Hypothalamus (tissue), 51 donors: ENCODE results near the gene SOX10.
"Not testable (repeated sequence)": the region's sequence is repeated elsewhere in the genome, so short reads cannot be mapped to it uniquely, and the experiment has no call there.

Experiments used
- DNase-seq, 51 donors: peaks; one replicate each; lab custom pipeline; 2025; lab: John Stamatoyannopoulos, UW

Gene SOX10

DNA sequence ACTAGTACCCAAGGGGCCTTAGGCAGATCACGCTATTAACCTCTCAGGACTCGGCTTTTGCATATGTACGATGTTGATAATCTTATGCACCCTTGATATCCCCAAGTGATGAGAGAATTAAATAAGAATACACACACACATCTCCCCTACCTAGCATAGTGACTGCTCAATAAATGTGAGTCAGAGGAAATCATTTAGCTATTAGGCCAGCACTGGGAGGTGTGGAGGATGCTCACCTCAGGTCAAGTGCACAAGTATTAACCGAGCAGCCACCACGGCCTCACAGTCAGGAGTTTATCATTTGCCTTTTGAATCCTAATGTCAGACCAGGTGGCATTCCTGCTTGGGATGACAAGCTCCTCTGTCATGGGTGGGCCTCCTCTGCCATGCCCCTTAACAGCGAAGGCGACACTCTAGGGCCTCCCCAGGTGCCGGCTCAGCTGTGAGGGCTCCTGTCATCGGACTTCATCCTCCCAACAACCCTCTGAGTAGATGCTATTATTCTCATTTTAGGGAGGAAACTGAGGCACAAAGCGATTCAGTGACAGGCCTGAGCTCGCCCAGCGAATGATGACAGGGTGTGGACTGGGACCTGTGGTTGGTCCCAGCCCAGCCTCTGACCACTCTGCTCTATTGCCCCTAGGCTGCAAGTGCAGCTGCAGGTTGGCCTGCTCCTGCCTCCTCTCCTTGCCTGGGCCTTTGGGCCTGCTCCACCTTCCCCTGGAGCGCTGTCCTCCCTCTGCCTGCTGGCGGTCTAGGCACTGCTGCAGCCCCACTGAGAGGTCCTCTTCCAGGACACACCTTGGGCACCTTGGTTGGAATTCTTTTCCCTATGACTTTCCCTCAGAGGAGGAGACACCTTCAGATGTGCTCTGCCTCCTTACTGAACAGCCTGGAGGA lies 5.0 kb upstream of the SOX10 start:
- no peak for DNase-seq

DNA sequence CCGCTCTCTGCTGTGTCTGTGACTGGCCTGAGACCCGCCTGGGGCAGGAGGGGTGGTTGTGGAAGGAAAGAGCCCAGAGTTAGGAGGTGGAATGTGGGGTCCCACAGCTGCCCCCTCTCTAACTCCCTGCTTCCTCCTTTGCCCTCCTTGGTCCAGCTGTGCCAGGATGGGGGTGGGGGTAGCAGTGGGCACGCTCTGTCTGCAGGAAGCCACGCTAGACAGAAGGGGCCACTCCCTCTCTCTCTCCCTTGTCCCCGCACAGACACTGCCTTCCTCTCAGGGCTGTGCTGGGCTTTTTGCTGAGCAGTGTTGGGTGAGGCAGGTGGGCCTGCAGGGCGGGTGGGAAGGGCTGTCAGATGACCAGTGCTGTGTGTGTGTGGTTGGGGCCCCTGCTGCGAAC lies 2.0 kb upstream of the SOX10 start:
- DNase-seq, result peak in 2 of 51 donors; percentile 50 to 80

DNA sequence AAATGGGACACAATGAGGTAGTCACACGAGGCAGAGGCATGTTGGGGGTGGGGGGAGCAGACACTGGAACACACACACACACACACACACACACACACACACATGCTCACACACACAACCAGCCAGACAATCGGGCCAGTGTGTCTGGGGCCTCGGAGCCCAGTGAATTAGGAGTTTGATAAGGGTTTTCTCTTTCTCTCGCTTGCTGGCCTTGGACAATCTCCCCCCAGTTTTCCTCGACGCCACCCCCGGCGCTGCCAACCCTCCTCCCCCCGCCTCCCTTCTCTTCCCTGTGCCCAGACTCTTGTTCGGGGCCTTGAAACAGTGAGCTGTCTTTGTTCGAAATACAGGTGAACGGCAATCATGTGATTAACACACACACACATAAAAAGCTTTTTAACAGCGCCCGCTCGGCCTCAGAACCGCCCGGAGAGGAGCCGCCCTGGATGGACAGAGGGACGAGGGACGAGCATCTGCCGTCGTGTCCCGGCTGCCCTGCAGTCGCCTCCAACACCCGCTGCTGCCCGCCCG lies 1.5 kb upstream of the SOX10 start:
- peak in 45 of 51 donors; percentile 16 to 94 (median 70) for DNase-seq

DNA sequence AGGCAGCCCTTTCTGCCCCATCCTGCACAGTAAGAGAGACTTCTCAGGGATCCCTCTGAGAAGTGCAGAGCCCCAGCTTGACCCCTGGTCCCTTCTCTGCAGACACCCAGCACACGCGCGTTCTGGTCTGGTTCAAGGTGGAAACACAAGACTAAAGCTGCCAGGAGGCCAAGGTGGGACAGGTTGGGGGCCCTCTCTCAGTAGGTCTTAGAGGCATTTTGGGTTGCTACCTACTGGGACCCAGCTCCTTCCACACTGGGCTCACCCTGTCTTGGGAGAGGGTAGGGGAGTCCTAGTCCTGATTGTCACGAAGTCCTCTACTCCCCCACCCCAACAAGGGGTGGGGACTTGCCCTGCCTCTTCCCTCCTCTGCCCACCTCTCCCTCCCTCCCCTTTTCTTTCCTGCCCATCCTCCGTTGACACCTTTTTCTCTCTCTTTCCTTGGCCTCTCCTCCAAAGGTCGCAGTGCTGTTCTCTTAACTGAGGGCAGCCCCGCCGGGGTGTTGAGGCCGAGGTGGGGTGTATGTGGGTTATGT lies 763 bp upstream of the SOX10 start:
- peak in 2 of 51 donors; percentile 47 to 49 for DNase-seq

DNA sequence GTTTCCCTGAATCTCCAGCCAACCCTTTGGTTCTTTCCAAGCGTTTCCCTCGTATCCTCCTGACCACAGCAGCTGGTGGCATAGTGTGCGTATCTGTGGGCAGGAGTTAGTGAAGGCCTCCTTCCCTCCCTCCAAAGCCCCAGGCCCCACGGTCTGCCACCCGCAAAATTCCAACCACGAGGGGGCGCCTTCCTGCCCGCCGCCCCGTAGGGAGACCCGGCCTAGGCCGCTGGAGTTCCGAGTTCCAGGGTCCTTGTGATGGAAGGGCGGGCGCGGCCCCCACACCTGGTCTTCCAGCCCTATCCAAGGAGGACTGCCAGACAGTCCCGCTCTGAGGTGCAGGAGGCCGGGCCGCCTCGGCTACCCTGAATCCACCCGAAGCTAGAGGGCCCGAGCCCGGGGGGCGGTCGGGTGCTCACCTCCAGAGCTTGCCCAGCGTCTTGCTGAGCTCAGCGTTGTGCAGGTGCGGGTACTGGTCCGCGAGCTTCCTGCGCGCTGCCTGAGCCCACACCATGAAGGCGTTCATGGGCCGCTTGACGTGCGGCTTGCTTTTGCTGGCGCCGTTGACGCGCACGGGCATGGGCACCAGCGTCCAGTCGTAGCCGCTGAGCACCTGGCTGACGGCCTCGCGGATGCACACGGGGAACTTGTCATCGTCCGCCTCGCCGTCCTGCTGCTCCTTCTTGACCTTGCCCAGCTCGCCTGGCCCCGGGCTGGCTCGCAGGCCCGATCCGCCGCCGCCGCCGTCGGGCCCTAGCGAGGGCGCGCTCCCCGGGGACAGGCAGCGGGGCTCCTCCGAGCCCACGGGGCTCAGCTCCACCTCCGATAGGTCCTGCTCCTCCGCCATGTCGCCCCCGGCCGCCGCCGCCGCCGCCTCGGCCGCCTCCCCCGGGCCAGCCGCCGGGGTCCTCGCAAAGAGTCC lies 1.2 kb downstream of the SOX10 start:
- DNase-seq, result peak in 11 of 51 donors; percentile 22 to 61 (median 32)

DNA sequence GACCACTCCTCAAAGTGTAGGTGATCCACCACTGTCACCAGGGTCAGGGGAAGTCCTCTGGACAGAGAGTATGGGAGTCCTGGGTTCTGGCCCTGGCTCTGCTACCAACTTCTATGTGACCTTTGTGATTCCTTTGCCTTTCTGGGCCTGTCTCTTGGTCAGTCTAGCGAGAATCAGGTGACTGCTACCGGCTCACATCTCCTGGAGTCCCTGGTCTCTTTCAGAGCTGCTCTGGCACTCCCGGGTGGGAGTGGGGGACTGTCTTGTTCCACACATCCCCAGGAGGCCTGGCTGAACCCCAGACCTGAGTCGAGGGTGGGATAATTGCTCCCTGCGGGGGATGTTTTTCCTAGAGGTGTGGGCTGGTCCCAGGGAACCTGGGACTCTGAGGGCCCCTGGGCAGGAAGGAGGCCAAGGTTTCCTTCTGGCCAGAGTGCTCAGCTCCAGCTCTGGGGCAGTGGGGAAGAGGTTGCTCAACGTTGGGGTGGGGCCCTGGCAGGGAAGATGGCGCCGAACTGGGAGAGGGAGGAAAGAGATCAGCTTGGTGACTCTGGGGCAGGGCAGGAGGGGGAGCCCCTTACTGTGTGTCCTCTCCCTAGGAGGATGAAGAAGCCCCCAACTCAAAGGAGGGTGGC lies 2.1 kb downstream of the SOX10 start:
- DNase-seq, result no peak

DNA sequence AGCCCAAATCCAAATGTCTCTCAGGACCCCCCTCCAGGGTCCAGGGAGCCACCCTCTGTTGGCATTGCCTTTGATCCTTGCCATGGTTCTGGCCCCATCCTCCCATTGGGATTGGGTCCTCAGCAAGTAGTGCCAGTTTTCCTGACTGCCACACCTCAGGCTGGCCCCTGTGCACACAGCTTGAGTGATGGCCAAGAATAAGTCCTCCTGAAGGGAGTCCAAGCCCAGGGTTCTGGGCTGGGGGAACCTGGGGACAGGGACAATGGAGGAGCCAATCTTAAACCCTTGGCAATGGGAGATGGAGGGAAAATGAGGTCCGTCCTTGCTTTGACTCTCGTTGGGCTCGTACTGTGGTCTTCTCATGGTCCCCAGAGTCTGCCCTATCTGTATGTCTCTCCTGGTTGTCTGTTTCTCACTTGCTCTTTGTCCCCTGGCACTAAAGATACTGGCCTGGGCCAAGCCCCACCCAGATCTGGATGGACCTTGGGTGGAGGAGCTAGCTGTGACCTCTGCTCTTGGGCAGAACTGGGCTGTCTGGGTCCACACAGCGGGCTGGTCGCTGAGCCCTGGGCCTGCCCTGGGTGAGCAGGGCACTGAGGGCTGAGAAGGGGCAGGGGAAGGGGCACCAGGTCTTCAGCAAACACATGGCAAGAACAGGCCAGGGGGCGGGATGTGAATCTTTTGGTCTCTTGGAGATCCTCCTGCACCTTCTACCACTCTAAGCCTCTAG lies 2.9 kb downstream of the SOX10 start:
- DNase-seq, result no peak

DNA sequence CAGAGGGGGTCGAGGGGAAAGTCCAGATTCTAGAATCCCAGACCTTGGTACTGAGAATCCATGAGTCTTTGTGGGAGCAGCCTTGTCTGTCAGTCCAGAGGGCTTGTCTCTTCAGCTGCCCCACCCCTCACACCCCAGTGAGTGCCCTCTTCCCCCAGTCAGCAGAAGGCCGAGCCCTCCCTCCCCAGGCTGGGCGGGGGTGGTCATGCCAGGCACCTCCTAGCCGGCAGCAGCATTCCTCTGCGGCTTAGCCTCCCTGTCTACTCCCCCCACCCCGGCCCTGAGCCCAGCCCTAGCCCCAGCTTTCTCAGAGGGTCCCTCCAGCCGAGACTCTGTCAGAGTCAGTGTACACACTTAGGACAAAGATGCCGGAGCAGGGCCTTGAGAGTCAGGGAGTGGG lies 4.6 kb downstream of the SOX10 start:
- peak in 12 of 51 donors; percentile 22 to 65 (median 44) for DNase-seq

DNA sequence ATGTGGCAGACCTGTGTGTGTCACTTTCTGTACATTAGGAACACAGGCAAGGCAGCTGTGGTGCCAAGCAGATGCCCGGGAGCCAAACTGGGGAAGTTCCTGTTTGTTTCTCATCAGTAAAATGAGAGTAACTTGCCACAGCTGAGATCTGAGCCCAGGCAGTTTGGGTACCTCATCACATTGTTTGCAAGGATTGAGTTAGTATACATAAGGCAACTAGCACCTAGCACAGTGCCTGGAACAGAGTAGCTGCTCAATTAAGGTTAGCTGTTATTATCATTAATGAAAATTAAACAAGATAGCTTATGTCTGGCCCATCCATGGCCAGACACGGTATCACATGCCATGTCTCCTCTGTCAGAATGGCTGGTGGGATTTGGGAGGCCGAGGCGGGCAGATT lies 7.8 kb downstream of the SOX10 start:
- DNase-seq, result no peak

DNA sequence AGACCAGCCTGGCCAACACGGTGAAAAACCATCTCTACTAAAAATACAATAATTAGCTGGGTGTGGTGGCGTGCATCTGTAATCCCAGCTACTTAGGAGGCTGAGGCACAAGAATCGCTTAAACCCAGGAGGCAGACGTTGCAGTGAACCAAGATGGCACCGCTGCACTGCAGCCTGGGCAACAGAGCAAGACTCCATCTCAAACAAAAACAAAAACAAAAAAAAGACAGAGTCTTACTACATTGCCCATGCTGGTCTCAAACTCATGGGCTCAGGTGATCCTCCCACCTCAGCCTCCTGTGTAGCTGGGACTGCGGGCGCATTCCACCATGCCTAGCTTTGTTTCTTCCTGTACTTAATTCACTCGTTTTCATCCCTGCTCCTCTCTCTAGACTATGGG lies 8.3 kb downstream of the SOX10 start:
- not testable (repeated sequence) for DNase-seq

DNA sequence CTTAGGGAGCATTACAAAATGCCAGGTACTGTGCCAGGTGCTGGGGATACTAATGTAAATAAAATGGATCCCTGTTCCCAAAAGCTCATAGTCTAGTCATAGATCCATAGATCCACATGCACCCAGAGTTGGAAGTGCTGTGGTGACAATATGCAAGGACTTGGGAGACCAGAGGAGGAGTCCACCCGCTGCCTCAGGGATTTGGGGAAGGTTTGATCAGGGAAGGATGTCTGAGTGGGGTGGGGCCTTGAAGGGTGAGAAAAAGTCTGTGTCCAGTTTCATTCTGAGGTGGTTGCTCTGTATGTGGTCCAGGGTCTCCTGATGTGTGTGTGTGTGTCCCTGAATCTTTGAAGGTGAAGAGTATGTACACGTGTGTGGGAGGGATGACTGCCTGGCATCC lies 9.2 kb downstream of the SOX10 start:
- DNase-seq, result no peak

DNA sequence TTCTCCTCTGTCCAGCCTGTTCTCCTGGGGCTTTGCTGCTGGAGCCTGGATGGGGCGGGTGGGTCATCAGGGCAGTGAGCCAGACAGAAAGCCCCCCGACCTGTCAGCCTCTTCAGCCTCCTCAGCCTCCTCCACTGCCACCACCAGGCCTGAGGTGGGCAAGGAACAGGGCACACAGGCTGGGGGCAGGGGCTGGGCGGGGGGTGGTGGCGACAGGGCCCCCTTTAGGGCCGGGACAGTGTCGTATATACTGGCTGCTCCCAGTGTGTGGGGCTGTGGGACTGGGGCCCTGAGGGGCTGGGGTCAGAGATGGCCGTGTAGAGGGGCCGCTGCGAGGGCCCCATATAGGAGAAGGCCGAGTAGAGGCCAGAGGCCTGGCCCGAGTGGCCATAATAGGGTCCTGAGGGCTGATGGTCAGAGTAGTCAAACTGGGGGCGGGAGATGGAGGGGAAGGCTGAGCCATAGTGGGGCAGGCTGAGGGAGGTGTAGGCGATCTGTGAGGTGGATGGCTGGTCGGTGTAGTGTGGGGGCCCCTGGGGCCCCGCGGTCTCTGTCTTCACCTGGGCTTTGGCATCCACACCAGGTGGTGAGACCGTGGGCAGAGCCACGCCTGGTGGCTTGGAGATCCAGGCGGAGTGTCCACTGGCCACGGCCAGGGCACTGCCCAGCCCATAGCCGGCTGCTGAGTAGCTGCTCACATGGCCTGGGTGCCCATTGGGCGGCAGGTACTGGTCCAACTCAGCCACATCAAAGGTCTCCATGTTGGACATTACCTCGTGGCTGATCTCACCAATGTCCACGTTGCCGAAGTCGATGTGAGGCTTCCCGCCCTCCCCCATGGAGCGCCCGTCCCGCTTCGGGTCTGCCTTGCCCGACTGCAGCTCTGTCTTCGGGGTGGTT lies 10.8 kb downstream of the SOX10 start:
- DNase-seq, result no peak

DNA sequence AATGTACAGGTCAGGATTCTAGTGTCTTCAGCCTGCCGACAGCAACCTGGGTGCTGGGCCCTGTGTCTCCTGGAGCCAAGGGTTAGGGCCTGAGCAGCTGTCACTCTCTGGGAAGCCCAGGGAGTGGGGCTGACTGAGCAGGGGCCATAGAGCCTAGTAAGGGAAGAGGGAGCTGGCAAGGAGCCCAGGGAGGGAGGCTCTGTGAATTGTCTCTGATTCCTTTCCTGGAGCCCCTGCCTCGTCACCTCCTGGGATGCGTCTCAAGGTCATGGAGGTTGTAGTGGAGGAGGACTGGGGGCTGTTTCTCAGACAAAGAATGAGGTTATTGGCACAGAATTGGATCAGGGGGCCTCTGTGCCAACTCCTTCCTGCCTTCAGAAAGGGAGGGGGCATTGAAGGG lies 11.8 kb downstream of the SOX10 start:
- DNase-seq, result peak in 5 of 51 donors; percentile 35 to 47 (median 37)

DNA sequence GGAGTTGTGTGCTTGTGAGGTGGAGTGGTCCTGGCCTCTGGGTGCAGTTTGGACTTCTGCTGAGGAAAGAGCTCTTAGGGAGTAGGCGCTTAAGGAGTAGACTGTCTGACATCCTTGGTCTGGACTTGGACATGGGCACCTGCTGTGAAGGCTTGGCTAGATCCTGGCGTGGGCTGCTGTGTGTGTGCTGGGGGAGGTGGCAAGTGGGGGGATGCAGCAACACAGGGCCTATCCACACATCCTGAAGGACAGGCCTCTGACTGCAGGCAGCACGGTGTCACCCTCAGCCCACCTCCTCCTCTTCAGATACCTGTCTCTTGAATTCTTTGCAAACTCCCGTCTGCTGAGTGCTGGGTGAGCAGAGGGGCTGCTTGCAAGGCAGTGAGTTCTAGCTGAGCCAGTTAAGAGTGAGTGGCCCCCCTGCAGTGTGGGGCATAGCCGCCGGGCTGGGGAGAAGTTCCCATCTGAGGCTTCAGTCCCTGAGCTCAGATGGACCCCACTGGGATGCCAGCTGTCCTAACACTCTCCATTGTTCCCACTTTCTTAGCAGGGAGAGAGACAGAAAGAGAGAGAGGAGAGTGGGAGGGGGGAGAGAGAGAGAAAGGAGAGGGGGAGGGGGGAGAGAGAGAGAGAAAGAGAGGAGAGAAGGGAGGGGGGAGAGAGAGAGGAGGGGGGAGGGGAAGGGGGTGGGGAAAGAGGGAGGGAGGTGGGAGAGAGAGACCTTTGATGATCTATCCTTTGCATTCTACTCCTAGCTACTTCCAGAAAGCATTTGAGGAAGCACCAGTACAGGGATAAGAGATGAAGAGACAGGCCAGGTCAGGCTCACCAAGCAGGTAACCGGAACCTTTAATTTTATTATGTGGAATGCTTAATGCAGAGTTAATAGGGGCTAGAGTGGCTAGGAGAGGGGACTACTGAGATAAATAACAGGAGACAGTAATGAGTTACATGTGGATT lies 12.6 kb downstream of the SOX10 start:
- peak in 2 of 51 donors; percentile 36 to 56 for DNase-seq

DNA sequence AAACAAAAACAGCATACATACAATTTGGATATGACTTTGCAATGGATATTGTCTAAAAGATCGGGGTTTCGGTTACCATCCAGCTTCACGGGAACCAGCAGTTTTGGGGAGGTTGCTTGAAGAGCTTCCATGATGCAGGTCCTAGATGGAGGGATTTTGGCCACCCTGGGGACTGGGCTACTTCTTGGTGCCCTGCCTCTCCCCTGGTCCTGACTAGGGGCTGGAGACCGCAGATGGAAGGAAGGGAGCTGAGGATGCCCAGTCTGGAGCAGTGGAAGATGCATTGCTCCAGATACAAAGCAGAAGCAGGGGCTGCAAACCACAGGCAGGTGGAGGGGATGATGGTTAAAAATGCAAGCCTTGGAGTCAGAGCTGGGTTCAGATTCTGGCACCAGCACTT lies 13.5 kb downstream of the SOX10 start:
- DNase-seq, result no peak

DNA sequence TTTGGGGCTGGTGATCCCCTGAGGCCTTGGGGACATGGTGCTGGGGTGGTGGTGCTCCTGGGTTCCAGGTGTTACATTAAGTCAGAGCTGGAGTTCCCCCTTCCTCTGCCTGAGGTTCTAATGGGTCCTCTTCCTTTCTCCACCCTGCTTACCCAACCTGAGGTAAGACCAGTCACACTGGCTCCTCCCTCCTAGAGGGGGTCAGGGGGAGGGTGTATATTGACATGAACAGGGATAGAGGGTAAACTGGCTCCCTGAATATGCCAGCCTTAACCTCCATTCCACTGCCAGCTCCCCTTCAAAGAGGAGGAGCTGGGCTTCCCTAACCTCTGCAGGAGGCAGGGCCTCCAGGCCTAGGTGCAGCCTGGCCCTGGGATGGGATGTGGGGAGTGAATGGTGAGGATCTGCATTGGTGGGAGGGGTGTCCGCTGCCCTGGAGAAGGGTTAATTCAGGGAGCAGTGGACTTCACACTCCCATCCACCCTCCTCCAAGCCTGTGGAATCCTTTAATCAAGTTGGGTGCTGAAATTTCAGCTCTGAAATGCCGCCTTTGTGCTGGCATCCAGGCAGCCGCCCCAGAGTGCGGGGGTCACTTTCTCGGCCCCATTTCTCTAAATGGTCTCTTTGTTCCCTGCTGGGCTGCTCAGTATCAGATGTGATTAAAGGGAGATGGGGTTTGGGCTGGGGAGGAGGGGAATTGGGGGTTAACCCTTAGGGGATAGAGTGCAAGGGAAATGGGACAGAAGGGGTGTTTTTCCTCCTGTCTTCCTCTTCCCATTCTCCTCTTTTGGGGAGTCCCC lies 15.7 kb downstream of the SOX10 start:
- DNase-seq, result peak in 35 of 51 donors; percentile 23 to 85 (median 58)
